OCI-LY1 (cell line): ENCODE measurements around the gene SLC16A6.

ENCODE experiments used
- EZH2 ChIP-seq: fragments of 200-600 bp; sonication (generic), shearing (Covaris generic); IDR thresholded peaks from 2 replicates; pipeline ENCODE4 v1.8.0; 2017; ENCODE audit warnings: borderline replicate concordance, mixed run types, mild to moderate bottlenecking, antibody characterized with exemption, low read length, moderate library complexity, mixed read lengths
- TF ChIP-seq, protein P1 (sequence below): fragments of 200-600 bp; sonication (generic), shearing (Covaris generic); IDR thresholded peaks from 2 replicates; pipeline ENCODE4 v1.5.1; 2017; ENCODE audit warnings: mild to moderate bottlenecking, antibody characterized with exemption, low read length, moderate library complexity, mixed read lengths

DNA sequence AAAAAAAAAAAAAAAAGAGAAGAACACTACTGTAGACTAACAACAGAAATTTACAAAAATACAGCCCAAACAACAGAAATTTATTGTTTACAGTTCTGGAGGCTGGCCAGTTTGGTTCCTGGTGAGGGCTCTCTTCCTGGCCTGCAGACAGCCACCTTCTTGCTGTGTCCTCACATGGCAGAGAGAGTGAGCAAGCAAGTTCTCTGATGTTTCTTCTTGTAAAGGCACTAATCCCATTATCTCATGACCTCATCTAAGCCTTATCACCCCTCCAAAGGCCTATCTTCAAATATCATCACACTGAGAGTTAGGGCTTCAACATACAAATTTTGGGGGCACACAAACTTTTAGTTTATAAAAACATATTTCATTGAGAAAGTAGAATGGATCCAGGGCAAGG is 7.7 kb upstream of the SLC16A6 start:
- TF ChIP-seq, protein P1, sequence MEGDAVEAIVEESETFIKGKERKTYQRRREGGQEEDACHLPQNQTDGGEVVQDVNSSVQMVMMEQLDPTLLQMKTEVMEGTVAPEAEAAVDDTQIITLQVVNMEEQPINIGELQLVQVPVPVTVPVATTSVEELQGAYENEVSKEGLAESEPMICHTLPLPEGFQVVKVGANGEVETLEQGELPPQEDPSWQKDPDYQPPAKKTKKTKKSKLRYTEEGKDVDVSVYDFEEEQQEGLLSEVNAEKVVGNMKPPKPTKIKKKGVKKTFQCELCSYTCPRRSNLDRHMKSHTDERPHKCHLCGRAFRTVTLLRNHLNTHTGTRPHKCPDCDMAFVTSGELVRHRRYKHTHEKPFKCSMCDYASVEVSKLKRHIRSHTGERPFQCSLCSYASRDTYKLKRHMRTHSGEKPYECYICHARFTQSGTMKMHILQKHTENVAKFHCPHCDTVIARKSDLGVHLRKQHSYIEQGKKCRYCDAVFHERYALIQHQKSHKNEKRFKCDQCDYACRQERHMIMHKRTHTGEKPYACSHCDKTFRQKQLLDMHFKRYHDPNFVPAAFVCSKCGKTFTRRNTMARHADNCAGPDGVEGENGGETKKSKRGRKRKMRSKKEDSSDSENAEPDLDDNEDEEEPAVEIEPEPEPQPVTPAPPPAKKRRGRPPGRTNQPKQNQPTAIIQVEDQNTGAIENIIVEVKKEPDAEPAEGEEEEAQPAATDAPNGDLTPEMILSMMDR = no peak
- no peak for TF ChIP-seq EZH2
